CD8-positive, alpha-beta memory T cell (primary cell): ENCODE results near the gene UBA7. TPM values are rescaled to one million over a fixed set of nuclear protein-coding genes. Genes with fewer than 3 reads are reported as not detected.
"Not testable (repeated sequence)": the region's sequence is repeated elsewhere in the genome, so short reads cannot be mapped to it uniquely, and the experiment has no call there.

Experiments used
- CTCF ChIA-PET: fragments of 350-600 bp; sonication (Branson Sonifier 250); formaldehyde crosslinking; loops from one replicate; lab custom pipeline; 2021; ENCODE audit warnings: antibody characterized with exemption; lab: Charles Lee
- POLR2A ChIA-PET: fragments of 350-600 bp; sonication (Branson Sonifier 250); formaldehyde crosslinking; loops from one replicate; lab custom pipeline; 2021; ENCODE audit warnings: antibody characterized with exemption; lab: Charles Lee
- DNase-seq, 5 donors: peaks; one replicate each; pipeline versions ENCODE4 v3.0.0 to v3.0.0-alpha.2; 2020 to 2022; ENCODE audit warnings: mixed read lengths in 1 of 5
- H3K27ac ChIP-seq: one replicate; pipeline ENCODE4 v1.7.0; 2013; ENCODE audit warnings: low read depth, mild to moderate bottlenecking, low read length, moderate library complexity
- H3K27me3 ChIP-seq: 2 replicates; pipeline ENCODE4 v1.7.0; 2013; ENCODE audit warnings: low read length, mild to moderate bottlenecking; ENCODE audit not compliant: insufficient read depth, poor library complexity, severe bottlenecking
- H3K36me3 ChIP-seq: 2 replicates; pipeline ENCODE4 v1.7.0; 2013; ENCODE audit warnings: mild to moderate bottlenecking, low read length, moderate library complexity; ENCODE audit not compliant: insufficient read depth
- H3K4me1 ChIP-seq: 2 replicates; pipeline ENCODE4 v1.7.0; 2013; ENCODE audit warnings: mild to moderate bottlenecking, low read length, moderate library complexity; ENCODE audit not compliant: insufficient read depth
- H3K4me3 ChIP-seq: 2 replicates; pipeline ENCODE4 v1.7.0; 2013; ENCODE audit warnings: mild to moderate bottlenecking, low read length
- H3K9me3 ChIP-seq: 2 replicates; pipeline ENCODE4 v1.7.0; 2013; ENCODE audit warnings: mild to moderate bottlenecking, low read length
- H3K27ac Mint-ChIP-seq, 8 donors: one replicate each; pipeline ENCODE4 v1.8.0; 2020 to 2021; ENCODE audit warnings: mixed read lengths in 8 of 8, mild to moderate bottlenecking in 6 of 8, inconsistent platforms in 3 of 8, moderate library complexity in 3 of 8
- H3K27me3 Mint-ChIP-seq, 2 donors: one replicate each; pipeline ENCODE4 v1.8.0; 2020 to 2021; ENCODE audit warnings: mixed read lengths in 2 of 2, mild to moderate bottlenecking in 1 of 2, moderate library complexity in 1 of 2
- H3K36me3 Mint-ChIP-seq, 3 donors: one replicate each; pipeline ENCODE4 v1.8.0; 2020 to 2021; ENCODE audit warnings: mixed read lengths in 3 of 3, inconsistent platforms in 1 of 3, mild to moderate bottlenecking in 1 of 3
- H3K4me1 Mint-ChIP-seq, 3 donors: one replicate each; pipeline ENCODE4 v1.8.0; 2020 to 2021; ENCODE audit warnings: mixed read lengths in 3 of 3, inconsistent platforms in 1 of 3, mild to moderate bottlenecking in 1 of 3
- H3K4me3 Mint-ChIP-seq, 7 donors: one replicate each; pipeline ENCODE4 v1.8.0; 2020 to 2021; ENCODE audit warnings: mixed read lengths in 7 of 7, mild to moderate bottlenecking in 6 of 7, moderate library complexity in 4 of 7, inconsistent platforms in 2 of 7
- H3K9me3 Mint-ChIP-seq, 5 donors: one replicate each; pipeline ENCODE4 v1.8.0; 2020 to 2022; ENCODE audit warnings: mixed read lengths in 5 of 5, mild to moderate bottlenecking in 3 of 5, moderate library complexity in 2 of 5, inconsistent platforms in 1 of 5
- polyA plus RNA-seq: library from polyadenylated mRNA; unstranded; fragments of 300-500 nt; fragmentation: Illumina TruSeq; gene quantifications from one replicate; pipeline ENCODE4 v1.2.3, GENCODE V29; 2021
- total RNA-seq, 2 experiments: library from RNA; stranded (reverse); gene quantifications; one replicate each; pipeline ENCODE4 v1.2.3, GENCODE V29; 2021

UBA7 gene
- total and polyA plus RNA-seq, 3 experiments from 2014 or later, result 40.7 to 58.3 (median 57.8) TPM

DNA sequence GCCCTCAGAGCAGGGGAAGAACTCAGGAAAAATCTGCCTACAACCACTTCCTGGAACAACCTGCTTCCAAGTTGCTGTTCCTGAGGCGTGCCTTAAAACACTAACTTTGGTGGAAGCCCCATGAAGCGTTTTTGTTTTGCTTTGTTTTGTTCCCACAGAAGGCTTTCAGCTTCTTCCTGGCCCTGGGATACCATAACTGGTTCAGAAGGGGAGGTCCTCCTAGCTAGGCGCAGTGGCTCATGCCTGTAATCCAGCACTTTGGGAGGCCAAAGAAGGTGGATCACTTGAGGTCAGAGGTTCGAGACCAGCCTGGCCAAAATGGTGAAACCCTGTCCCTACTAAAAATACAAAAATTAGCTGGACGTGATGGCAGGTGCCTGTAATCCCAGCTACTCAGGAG lies 26.2 kb downstream of the UBA7 start:
- ChIA-PET CTCF (interaction anchor here (1.0 to 3.8 kb wide), 4 partner anchors 15 to 51 kb away, joined by 3 to 23 read pairs (median 8); partner anchors contain the start of gene INKA1), POLR2A (interaction anchor here (1.9 kb wide), 1 partner anchor 16 kb away, joined by 18 read pairs; the partner anchor contains the start of gene INKA1)
- peaks cover 21 to 48% (median 42%) of the 10 kb centered on the region in 3 donors for H3K4me1 Mint-ChIP-seq
- Histone ChIP-seq H3K4me3 (no peak overlapping the region), H3K9me3 (no peaks in the 10 kb centered on the region), H3K36me3 (no peaks in the 10 kb centered on the region), H3K27ac (no peak overlapping the region), H3K27me3 (no peaks in the 10 kb centered on the region), H3K4me1 (peaks cover 29% of the 10 kb centered on the region)
- H3K27ac Mint-ChIP-seq, result peak overlapping the region in 7 of 8 donors; percentile 2 to 99 (median 99)
- H3K36me3 Mint-ChIP-seq, result peaks cover 0 to 21% (median 2%) of the 10 kb centered on the region in 3 donors
- H3K9me3 Mint-ChIP-seq, result no peaks in the 10 kb centered on the region
- peak overlapping the region in 6 of 7 donors; percentile 59 to 98 (median 94) for H3K4me3 Mint-ChIP-seq
- no peak for DNase-seq
- peaks cover 0 to 2% of the 10 kb centered on the region in 2 donors for H3K27me3 Mint-ChIP-seq

GRCh38 chr3:49787182-49787464 lies 26.6 kb downstream of the UBA7 start:
- ChIA-PET CTCF (interaction anchor here (1.0 to 3.8 kb wide), 4 partner anchors 14 to 51 kb away, joined by 3 to 23 read pairs (median 8); partner anchors contain the start of gene INKA1), POLR2A (interaction anchor here (1.9 kb wide), 1 partner anchor 16 kb away, joined by 18 read pairs; the partner anchor contains the start of gene INKA1)
- Mint-ChIP-seq H3K9me3 (no peaks in the 10 kb centered on the region), H3K27me3 (peaks cover 0 to 2% of the 10 kb centered on the region in 2 donors), H3K27ac (peak overlapping the region; percentile 98 to 100 (median 99)), H3K4me3 (peak overlapping the region; percentile 93 to 98 (median 94)), H3K36me3 (peaks cover 0 to 24% (median 2%) of the 10 kb centered on the region in 3 donors), H3K4me1 (peaks cover 21 to 52% (median 42%) of the 10 kb centered on the region in 3 donors)
- H3K27ac ChIP-seq, result peak overlapping the region; percentile 95
- H3K27me3 ChIP-seq, result no peaks in the 10 kb centered on the region
- H3K36me3 ChIP-seq, result no peaks in the 10 kb centered on the region
- peak overlapping the region; percentile 90 for H3K4me3 ChIP-seq
- H3K4me1 ChIP-seq, result peaks cover 32% of the 10 kb centered on the region
- no peaks in the 10 kb centered on the region for H3K9me3 ChIP-seq
- no peak for DNase-seq

GRCh38 chr3:49786357-49787181 lies 27.2 kb downstream of the UBA7 start, which contains the start of gene IP6K1:
TSS of gene IP6K1 (minus strand) at chr3:49786542. CDS start at chr3:49748040, 38,502 bp downstream.
- Histone ChIP-seq H3K4me1 (peaks cover 34% of the 10 kb centered on the region), H3K27me3 (no peaks in the 10 kb centered on the region), H3K9me3 (no peaks in the 10 kb centered on the region), H3K36me3 (peaks cover under 1% of the 10 kb centered on the region), H3K27ac (peak within 1 kb of the TSS; percentile 95), H3K4me3 (peak within 1 kb of the TSS; percentile 90)
- ChIA-PET POLR2A (interaction anchor here (0.9 to 1.9 kb wide), 4 partner anchors 16 to 440 kb away, joined by 3 to 18 read pairs (median 7); partner anchors contain the start of gene INKA1), CTCF (interaction anchor here (1.2 to 3.8 kb wide), 4 partner anchors 14 to 76 kb away, joined by 3 to 23 read pairs (median 8); partner anchors contain the start of gene INKA1)
- Mint-ChIP-seq H3K4me3 (peak within 1 kb of the TSS; percentile 93 to 98 (median 94)), H3K9me3 (no peaks in the 10 kb centered on the region), H3K4me1 (peaks cover 22 to 53% (median 42%) of the 10 kb centered on the region in 3 donors), H3K27me3 (peaks cover 0 to 2% of the 10 kb centered on the region in 2 donors), H3K27ac (peak within 1 kb of the TSS; percentile 98 to 100 (median 99)), H3K36me3 (peaks cover 0 to 25% (median 2%) of the 10 kb centered on the region in 3 donors)
- peak; percentile 99 to 100 (median 99) for DNase-seq

- peaks cover 29 to 61% (median 50%) of the 10 kb centered on the region in 3 donors for H3K4me1 Mint-ChIP-seq
- Histone ChIP-seq H3K4me1 (peaks cover 42% of the 10 kb centered on the region), H3K27ac (peak overlapping the region; percentile 95), H3K36me3 (peaks cover 5% of the 10 kb centered on the region), H3K4me3 (peak overlapping the region; percentile 90), H3K27me3 (no peaks in the 10 kb centered on the region), H3K9me3 (no peaks in the 10 kb centered on the region)
- H3K27me3 Mint-ChIP-seq, result peaks cover 0 to 2% of the 10 kb centered on the region in 2 donors
- peaks cover 0 to 33% (median 2%) of the 10 kb centered on the region in 3 donors for H3K36me3 Mint-ChIP-seq
- peak in 2 of 5 donors; percentile 20 to 56 for DNase-seq
- ChIA-PET POLR2A (interaction anchor here (0.9 to 1.9 kb wide), 4 partner anchors 17 to 441 kb away, joined by 3 to 18 read pairs (median 7); partner anchors contain the start of gene INKA1), CTCF (interaction anchor here (1.2 to 3.8 kb wide), 3 partner anchors 17 to 75 kb away, joined by 3 to 23 read pairs (median 14); partner anchors contain the start of gene INKA1)
- H3K9me3 Mint-ChIP-seq, result no peaks in the 10 kb centered on the region
- peak overlapping the region; percentile 93 to 98 (median 94) for H3K4me3 Mint-ChIP-seq
- H3K27ac Mint-ChIP-seq, result peak overlapping the region; percentile 73 to 99 (median 92)
Measured at GRCh38 chr3:49785565-49786356, 28.0 kb downstream of the UBA7 start.

DNA sequence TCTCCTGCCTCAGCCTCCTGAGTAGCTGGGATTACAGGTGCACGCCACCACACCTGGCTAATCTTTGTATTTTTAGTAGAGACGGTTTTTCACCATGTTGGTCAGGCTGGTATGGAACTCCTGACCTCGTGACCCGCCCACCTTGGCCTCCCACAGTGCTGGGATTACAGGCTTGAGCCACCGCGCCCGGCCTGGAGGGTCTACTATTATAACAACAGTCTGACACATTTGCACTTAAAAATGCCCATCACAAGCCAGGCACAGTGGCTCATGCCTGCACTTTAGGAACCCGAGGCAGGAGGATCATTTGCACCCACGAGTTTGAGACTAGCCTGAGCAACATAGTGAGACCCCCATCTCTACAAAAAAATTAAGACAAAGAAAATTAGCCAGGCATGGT lies 31.5 kb downstream of the UBA7 start:
- CTCF ChIA-PET, result interaction anchor here (0.6 to 0.7 kb wide), 3 partner anchors 12 to 712 kb away, joined by 3 to 4 read pairs (median 3); no protein-coding TSS in a partner anchor
- Mint-ChIP-seq H3K4me1 (peaks cover 41 to 70% (median 61%) of the 10 kb centered on the region in 3 donors), H3K36me3 (peaks cover 0 to 52% (median 2%) of the 10 kb centered on the region in 3 donors), H3K4me3 (peak overlapping the region in 4 of 7 donors; percentile 25 to 73 (median 50)), H3K27ac (peak overlapping the region in 1 of 8 donors; percentile 54)
- POLR2A ChIA-PET, H3K9me3 ChIP-seq, H3K4me3 ChIP-seq, H3K36me3 ChIP-seq, H3K27ac ChIP-seq, H3K27me3 ChIP-seq, DNase-seq, H3K27me3 Mint-ChIP-seq, H3K9me3 Mint-ChIP-seq: not testable (repeated sequence)
- H3K4me1 ChIP-seq, result peaks cover 49% of the 10 kb centered on the region

- peaks cover 5% of the 10 kb centered on the region for H3K36me3 ChIP-seq
Measured at GRCh38 chr3:49781415-49782199, 32.1 kb downstream of the UBA7 start.

More at GRCh38 chr3:49781415-49782199, 32.1 kb downstream of the UBA7 start:
- Histone ChIP-seq H3K4me1 (peaks cover 43% of the 10 kb centered on the region), H3K4me3 (no peak overlapping the region), H3K9me3 (no peaks in the 10 kb centered on the region), H3K27ac (no peak overlapping the region), H3K27me3 (no peaks in the 10 kb centered on the region)
- Mint-ChIP-seq H3K4me1 (peaks cover 38 to 66% (median 54%) of the 10 kb centered on the region in 3 donors), H3K4me3 (peak overlapping the region in 3 of 7 donors; percentile 11 to 76 (median 61)), H3K27ac (peak overlapping the region in 5 of 8 donors; percentile 37 to 68 (median 56)), H3K27me3 (no peaks in the 10 kb centered on the region), H3K9me3 (no peaks in the 10 kb centered on the region), H3K36me3 (peaks cover 0 to 56% (median 2%) of the 10 kb centered on the region in 3 donors)
- POLR2A ChIA-PET, result no interaction called here
- no peak for DNase-seq
- CTCF ChIA-PET, result interaction anchor here (0.6 kb wide), 1 partner anchor 11 kb away, joined by 3 read pairs; no protein-coding TSS in a partner anchor
